Stimulated activated naive CD8-positive, alpha-beta T cell treated with anti-CD3 and anti-CD28 coated beads, Interleukin-15, Interleukin-2, amounts not matched to agents 100 ng/mL and 50 ng/mL, for 24 hours (primary cell): Measurements from ENCODE around the gene OR10G4.
"Not testable (repeated sequence)": the region's sequence is repeated elsewhere in the genome, so short reads cannot be mapped to it uniquely, and the experiment has no call there.

Experiments used
- H3K27ac Mint-ChIP-seq: one replicate; pipeline ENCODE4 v1.8.0; 2021; ENCODE audit warnings: mild to moderate bottlenecking, mixed read lengths
- H3K27me3 Mint-ChIP-seq: one replicate; pipeline ENCODE4 v1.8.0; 2021; ENCODE audit warnings: mixed read lengths
- H3K36me3 Mint-ChIP-seq: one replicate; pipeline ENCODE4 v1.8.0; 2021; ENCODE audit warnings: low read depth, mixed read lengths
- H3K4me1 Mint-ChIP-seq: one replicate; pipeline ENCODE4 v1.8.0; 2021; ENCODE audit warnings: low read depth, mixed read lengths
- H3K4me3 Mint-ChIP-seq: one replicate; pipeline ENCODE4 v1.8.0; 2021; ENCODE audit warnings: mild to moderate bottlenecking, mixed read lengths
- H3K9me3 Mint-ChIP-seq: one replicate; pipeline ENCODE4 v1.8.0; 2021; ENCODE audit warnings: mixed read lengths

The OR10G4 gene

DNA sequence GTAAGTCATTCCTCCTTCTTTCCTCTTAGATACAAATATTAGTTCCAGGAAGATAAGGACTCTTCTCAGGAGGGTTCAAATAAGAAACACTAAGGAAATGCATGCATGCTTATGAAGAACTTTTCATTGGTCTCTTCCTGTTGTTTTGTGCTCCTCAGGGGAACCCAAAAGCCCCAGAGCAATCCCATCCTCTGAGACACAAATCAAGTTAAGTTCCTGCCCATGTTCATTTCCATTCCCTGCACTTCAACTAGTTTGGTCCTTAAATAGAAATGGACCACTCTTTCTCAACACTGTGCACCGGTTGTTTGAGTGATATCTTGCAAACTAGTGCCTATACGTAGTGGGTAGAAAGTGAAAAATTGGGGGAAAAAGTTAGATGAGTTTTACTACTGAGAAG lies at the start of gene OR10G4:
OR10G4 (plus strand) TSS at position 301 of the 400 bp plus-strand sequence. CDS start 2,578 bp downstream, outside the sequence.
- H3K36me3 Mint-ChIP-seq = no peaks in the 10 kb centered on the region
- H3K27me3 Mint-ChIP-seq = no peaks in the 10 kb centered on the region
- no peaks in the 10 kb centered on the region for H3K4me1 Mint-ChIP-seq
- H3K4me3 Mint-ChIP-seq = no peak within 1 kb of the TSS
- no peak within 1 kb of the TSS for H3K27ac Mint-ChIP-seq
- H3K9me3 Mint-ChIP-seq = no peaks in the 10 kb centered on the region

GRCh38 chr11:123973816-123974215 lies 39.0 kb upstream of the OR10G4 start:
- Mint-ChIP-seq H3K27ac (no peak overlapping the region), H3K36me3 (no peaks in the 10 kb centered on the region), H3K4me1 (no peaks in the 10 kb centered on the region), H3K4me3 (no peak overlapping the region), H3K9me3 (no peaks in the 10 kb centered on the region), H3K27me3 (peaks cover 4% of the 10 kb centered on the region)

- Mint-ChIP-seq H3K36me3 (no peaks in the 10 kb centered on the region), H3K4me1 (no peaks in the 10 kb centered on the region), H3K9me3 (no peaks in the 10 kb centered on the region), H3K4me3 (no peak overlapping the region), H3K27ac (no peak overlapping the region), H3K27me3 (no peaks in the 10 kb centered on the region)
Measured at GRCh38 chr11:123976770-123977560, 35.8 kb upstream of the OR10G4 start.

GRCh38 chr11:123977731-123978347 lies 35.0 kb upstream of the OR10G4 start, which contains the start of gene OR10S1:
Gene OR10S1 (minus strand): TSS chr11:123977781. CDS start chr11:123977664, 117 bp downstream.
- Mint-ChIP-seq H3K36me3 (no peaks in the 10 kb centered on the region), H3K4me3 (no peak within 1 kb of the TSS), H3K27ac (no peak within 1 kb of the TSS), H3K4me1 (no peaks in the 10 kb centered on the region), H3K9me3 (no peaks in the 10 kb centered on the region), H3K27me3 (no peaks in the 10 kb centered on the region)

DNA sequence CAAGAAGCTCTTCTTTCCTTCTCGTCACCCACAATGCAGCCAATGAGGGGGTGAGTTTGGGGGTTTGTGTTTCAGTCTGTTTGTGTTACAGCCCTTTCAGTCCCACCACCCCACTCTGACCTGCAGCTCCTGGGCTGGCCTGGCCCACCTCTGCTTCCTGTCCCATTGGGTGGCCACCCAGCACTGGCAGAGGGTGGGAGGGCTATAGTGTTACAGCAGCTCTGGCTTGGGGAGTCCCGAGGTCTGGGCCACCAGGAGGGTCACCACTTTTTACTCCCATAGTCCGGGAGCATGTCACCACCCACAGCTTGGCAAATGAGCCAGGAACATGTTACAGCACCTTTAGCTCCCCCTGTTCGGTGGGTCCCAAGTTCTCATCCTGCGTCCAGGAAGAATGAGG lies 33.5 kb upstream of the OR10G4 start:
- H3K4me1 Mint-ChIP-seq = no peaks in the 10 kb centered on the region
- no peak overlapping the region for H3K4me3 Mint-ChIP-seq
- no peaks in the 10 kb centered on the region for H3K27me3 Mint-ChIP-seq
- no peak overlapping the region for H3K27ac Mint-ChIP-seq
- H3K36me3 Mint-ChIP-seq = no peaks in the 10 kb centered on the region
- H3K9me3 Mint-ChIP-seq = no peaks in the 10 kb centered on the region

DNA sequence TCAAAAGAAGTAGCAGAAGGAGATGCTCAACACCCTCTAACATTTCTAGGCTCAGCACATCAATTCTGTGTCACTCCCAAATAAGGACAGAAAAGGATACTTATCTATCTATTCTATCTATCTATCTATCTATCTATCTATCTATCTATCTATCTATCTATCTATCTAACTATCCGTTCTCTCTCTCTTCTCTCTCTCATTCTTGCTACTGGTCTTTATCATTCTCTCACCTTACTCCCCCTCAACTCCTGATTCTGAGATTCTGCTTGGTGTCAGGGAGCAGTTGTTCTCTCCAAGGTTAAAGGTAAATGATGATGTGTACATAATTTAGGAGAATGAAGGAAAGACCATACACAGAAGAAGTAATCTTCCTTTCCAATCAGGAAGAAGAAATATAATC lies 17.7 kb upstream of the OR10G4 start, which contains the start of gene OR10G6:
OR10G6 (minus strand) TSS at position 43 of the 400 bp plus-strand sequence; CDS start at position 43, 0 bp downstream.
- Mint-ChIP-seq H3K4me1 (no peaks in the 10 kb centered on the region), H3K27ac (no peak within 1 kb of the TSS), H3K9me3 (no peaks in the 10 kb centered on the region), H3K36me3 (no peaks in the 10 kb centered on the region), H3K4me3 (no peak within 1 kb of the TSS), H3K27me3 (no peaks in the 10 kb centered on the region)

DNA sequence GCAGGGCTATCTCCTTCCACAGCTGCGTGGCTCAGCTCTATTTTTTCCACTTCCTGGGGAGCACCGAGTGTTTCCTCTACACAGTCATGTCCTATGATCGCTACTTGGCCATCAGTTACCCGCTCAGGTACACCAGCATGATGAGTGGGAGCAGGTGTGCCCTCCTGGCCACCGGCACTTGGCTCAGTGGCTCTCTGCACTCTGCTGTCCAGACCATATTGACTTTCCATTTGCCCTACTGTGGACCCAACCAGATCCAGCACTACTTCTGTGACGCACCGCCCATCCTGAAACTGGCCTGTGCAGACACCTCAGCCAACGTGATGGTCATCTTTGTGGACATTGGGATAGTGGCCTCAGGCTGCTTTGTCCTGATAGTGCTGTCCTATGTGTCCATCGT lies 3.0 kb downstream of the OR10G4 start:
- H3K4me3 Mint-ChIP-seq, H3K36me3 Mint-ChIP-seq, H3K27me3 Mint-ChIP-seq, H3K9me3 Mint-ChIP-seq, H3K4me1 Mint-ChIP-seq, H3K27ac Mint-ChIP-seq: not testable (repeated sequence)

DNA sequence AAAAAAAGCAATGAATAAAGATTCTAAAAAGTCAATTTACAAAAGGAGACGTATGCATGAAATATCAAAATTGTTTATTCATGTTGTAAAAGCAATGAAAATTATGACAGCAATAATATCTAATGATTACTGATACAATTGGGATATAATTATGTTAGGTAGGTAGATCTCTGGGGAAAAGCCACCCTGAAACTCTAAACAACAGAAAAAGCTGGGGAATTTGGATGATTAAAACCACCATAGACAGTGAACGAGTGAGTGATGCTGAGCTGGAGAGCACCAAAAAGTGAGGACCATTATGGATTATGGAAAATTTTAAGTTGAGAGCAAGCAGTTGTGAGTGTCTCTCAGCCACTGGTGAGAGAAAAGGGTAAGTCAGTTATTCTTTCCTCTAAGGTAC lies 13.7 kb downstream of the OR10G4 start, which contains the start of gene OR10G8:
OR10G8 (plus strand) TSS at position 301 of the 400 bp plus-strand sequence. CDS start 2,825 bp downstream, outside the sequence.
- Mint-ChIP-seq H3K4me1 (no peaks in the 10 kb centered on the region), H3K27me3 (no peaks in the 10 kb centered on the region), H3K36me3 (no peaks in the 10 kb centered on the region), H3K4me3 (no peak within 1 kb of the TSS), H3K27ac (no peak within 1 kb of the TSS), H3K9me3 (no peaks in the 10 kb centered on the region)

DNA sequence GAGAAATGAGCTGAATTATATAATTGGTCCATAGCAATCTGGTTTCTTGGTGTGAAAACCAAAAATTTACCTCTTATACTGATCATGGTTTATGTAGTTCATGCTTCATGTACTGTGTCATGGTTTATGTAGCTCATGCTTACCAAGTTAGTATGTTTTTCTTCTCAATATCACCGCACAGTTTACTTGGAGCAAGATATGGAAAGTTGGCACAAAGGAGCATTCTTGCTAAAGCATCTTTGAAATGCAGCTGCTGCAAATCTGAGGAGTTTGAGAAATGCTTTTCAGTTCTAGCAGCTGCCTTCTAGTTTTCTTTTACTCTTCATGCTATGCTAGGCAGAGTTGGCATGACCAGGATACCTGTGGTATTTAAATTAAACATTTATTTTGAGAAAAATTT lies 23.9 kb downstream of the OR10G4 start:
- H3K36me3 Mint-ChIP-seq = no peaks in the 10 kb centered on the region
- no peaks in the 10 kb centered on the region for H3K9me3 Mint-ChIP-seq
- H3K27ac Mint-ChIP-seq = no peak overlapping the region
- no peaks in the 10 kb centered on the region for H3K4me1 Mint-ChIP-seq
- peaks cover 17% of the 10 kb centered on the region for H3K27me3 Mint-ChIP-seq
- no peak overlapping the region for H3K4me3 Mint-ChIP-seq

DNA sequence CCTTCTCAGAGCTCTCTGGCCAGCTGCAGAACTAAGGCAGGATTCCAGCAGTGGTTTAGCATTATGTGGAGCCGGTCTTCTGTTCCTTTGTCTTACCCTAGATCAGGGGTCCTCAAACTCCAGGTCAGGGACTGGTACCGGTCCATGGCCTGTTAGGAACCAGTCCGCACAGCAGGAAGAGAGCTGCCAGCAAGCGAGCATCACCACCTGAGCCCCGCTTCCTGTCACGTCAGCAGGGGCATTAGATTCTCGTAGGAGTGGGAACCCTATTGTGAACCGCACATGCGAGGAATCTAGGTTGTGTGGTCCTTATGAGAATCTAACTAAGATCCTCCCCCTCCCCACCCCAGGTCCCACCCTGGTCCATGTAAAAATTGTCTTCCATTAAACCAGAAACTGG lies 26.8 kb downstream of the OR10G4 start:
- Mint-ChIP-seq H3K36me3 (no peaks in the 10 kb centered on the region), H3K4me1 (no peaks in the 10 kb centered on the region), H3K27me3 (peaks cover 12% of the 10 kb centered on the region), H3K9me3 (no peaks in the 10 kb centered on the region), H3K27ac (no peak overlapping the region), H3K4me3 (no peak overlapping the region)

- Mint-ChIP-seq H3K27me3 (peaks cover 5% of the 10 kb centered on the region), H3K9me3 (no peaks in the 10 kb centered on the region), H3K36me3 (no peaks in the 10 kb centered on the region), H3K27ac (no peak within 1 kb of the TSS), H3K4me1 (no peaks in the 10 kb centered on the region), H3K4me3 (no peak within 1 kb of the TSS)
Measured at GRCh38 chr11:124041254-124041653, 28.5 kb downstream of the OR10G4 start, which contains the start of gene OR10G7. Gene OR10G7 (minus strand): TSS chr11:124041325. CDS start chr11:124039001, 2,324 bp downstream.

DNA sequence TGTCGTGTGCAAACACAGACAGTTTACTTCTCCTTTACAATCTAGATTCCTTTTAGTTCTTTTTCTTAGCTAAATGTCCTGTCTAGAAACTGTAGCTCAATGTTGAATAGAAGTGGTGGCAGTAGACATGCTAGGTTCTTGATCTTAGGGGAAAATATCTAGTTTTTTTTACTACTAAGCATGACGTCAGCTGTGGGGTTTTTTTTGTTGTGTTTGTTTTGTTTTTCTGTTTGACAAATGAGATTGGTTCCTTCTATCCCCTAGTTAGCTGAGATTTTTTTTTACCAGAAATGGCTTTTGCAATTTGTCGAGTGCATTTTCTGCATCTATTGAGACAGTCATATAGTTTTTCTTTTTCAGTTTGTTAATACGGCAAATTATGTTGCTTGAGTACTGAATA lies 30.6 kb downstream of the OR10G4 start:
- no peaks in the 10 kb centered on the region for H3K4me1 Mint-ChIP-seq
- peaks cover 4% of the 10 kb centered on the region for H3K27me3 Mint-ChIP-seq
- no peak overlapping the region for H3K27ac Mint-ChIP-seq
- H3K9me3 Mint-ChIP-seq = no peaks in the 10 kb centered on the region
- no peak overlapping the region for H3K4me3 Mint-ChIP-seq
- no peaks in the 10 kb centered on the region for H3K36me3 Mint-ChIP-seq

DNA sequence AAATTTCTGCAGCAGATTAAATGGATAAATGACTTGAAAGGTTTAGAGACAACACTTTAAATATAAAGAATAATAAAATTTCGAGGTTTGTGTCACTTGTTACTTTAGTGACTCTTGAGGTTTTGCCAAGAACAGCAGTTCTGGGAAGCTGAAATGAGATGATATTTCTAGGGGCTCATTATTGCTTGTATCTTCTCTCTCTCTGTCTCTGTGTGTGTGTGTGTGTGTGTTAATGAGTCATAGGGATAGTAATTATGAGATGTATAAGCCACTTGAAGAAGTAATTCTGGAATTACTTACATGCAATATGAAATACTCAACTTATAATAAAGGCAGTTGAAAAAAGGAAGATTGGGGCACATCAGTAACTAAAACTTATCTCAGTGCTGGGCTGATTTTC lies 38.0 kb downstream of the OR10G4 start:
- Mint-ChIP-seq H3K27me3 (peaks cover 15% of the 10 kb centered on the region), H3K4me3 (no peak overlapping the region), H3K27ac (no peak overlapping the region), H3K9me3 (no peaks in the 10 kb centered on the region), H3K4me1 (no peaks in the 10 kb centered on the region), H3K36me3 (no peaks in the 10 kb centered on the region)

DNA sequence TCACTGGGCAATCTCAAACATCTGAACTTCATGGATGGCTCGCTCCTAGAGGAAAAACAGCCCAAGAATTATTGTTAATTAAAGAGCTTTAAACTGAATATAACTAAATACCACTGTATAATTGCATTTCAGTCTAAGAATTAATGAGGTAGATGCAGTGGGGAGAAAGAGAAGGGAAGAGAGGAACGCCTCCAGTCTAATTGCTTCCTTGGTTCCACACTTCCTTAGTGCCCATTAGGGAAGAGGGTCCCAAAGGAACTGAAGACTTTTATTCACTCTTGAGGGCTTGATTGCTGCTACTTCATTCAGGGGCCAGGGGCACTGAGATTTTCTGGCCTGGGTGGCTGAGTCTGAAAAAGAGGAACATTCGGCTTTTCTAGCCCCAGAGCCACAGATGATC lies 40.2 kb downstream of the OR10G4 start:
- Mint-ChIP-seq H3K27ac (no peak overlapping the region), H3K27me3 (peaks cover 11% of the 10 kb centered on the region), H3K36me3 (no peaks in the 10 kb centered on the region), H3K4me3 (no peak overlapping the region), H3K4me1 (no peaks in the 10 kb centered on the region), H3K9me3 (no peaks in the 10 kb centered on the region)
